Caco-2 (cell line): Measurements from ENCODE around the gene WDR72. TPM values are rescaled to one million over a fixed set of nuclear protein-coding genes. Genes with fewer than 3 reads are reported as not detected.

Experiments
- BruUV-seq: library from RNA; stranded (reverse); fragments of 400-500 nt; replicated peaks from 2 replicates; lab custom pipeline; 2021; lab: Mats Ljungman, UMichigan
- CTCF ChIA-PET: fragments of 300-600 bp; sonication (Branson Sonifier 250); formaldehyde crosslinking; loops from one replicate; lab custom pipeline; 2022; ENCODE audit warnings: antibody characterized with exemption; lab: Charles Lee
- POLR2A ChIA-PET: fragments of 300-600 bp; sonication (Branson Sonifier 250); formaldehyde crosslinking; loops from one replicate; lab custom pipeline; 2022; ENCODE audit warnings: antibody characterized with exemption; lab: Charles Lee
- DNase-seq, 2 experiments: peaks; one replicate each; pipeline versions ENCODE4 v3.0.0 to v3.0.0-alpha.2; 2020 to 2022
- H3K27me3 ChIP-seq: replicated peaks from 2 replicates; pipeline ENCODE4 v1.6.0; 2011; ENCODE audit warnings: low read length; ENCODE audit not compliant: control insufficient read depth, insufficient read depth
- H3K36me3 ChIP-seq: 2 replicates; pipeline ENCODE4 v1.5.1; 2011; ENCODE audit warnings: low read length; ENCODE audit not compliant: control insufficient read depth, insufficient read depth
- H3K4me1 ChIP-seq: fragments of 250-450 bp; sonication (Bioruptor Pico); 2 replicates; pipeline ENCODE4 v1.5.1; 2020; ENCODE audit warnings: mild to moderate bottlenecking
- H3K4me3 ChIP-seq: 2 replicates; pipeline ENCODE4 v1.5.1; 2011; ENCODE audit warnings: low read depth, mild to moderate bottlenecking, control low read depth, low read length
- H3K9me3 ChIP-seq: fragments of 250-450 bp; sonication (Bioruptor Pico); 2 replicates; pipeline ENCODE4 v1.5.1; 2020; ENCODE audit warnings: mild to moderate bottlenecking, moderate library complexity
- H3K27ac Mint-ChIP-seq: one replicate; pipeline ENCODE4 v1.8.0; 2022; ENCODE audit warnings: mixed read lengths; ENCODE audit not compliant: unreplicated experiment
- H3K27me3 Mint-ChIP-seq: one replicate; pipeline ENCODE4 v1.8.0; 2022; ENCODE audit warnings: mixed read lengths; ENCODE audit not compliant: insufficient read depth, unreplicated experiment
- H3K36me3 Mint-ChIP-seq: one replicate; pipeline ENCODE4 v1.8.0; 2022; ENCODE audit warnings: mild to moderate bottlenecking, mixed read lengths; ENCODE audit not compliant: insufficient read depth, unreplicated experiment
- H3K4me1 Mint-ChIP-seq: one replicate; pipeline ENCODE4 v1.8.0; 2022; ENCODE audit warnings: low read depth, mixed read lengths; ENCODE audit not compliant: unreplicated experiment
- H3K4me3 Mint-ChIP-seq: one replicate; pipeline ENCODE4 v1.8.0; 2022; ENCODE audit warnings: mild to moderate bottlenecking, moderate library complexity, mixed read lengths; ENCODE audit not compliant: unreplicated experiment
- H3K9me3 Mint-ChIP-seq: one replicate; pipeline ENCODE4 v1.8.0; 2022; ENCODE audit warnings: mixed read lengths; ENCODE audit not compliant: unreplicated experiment
- CTCF ChIP-seq, 2 experiments: fragments of 200-600 bp in 1 of 2; IDR thresholded peaks; 1 replicate in 1 of 2; 2 replicates in 1 of 2; pipeline versions ENCODE4 v1.5.1 to v1.8.0; 2011 to 2022; ENCODE audit warnings: antibody characterized with exemption in 1 of 2, control low read depth in 1 of 2, inconsistent platforms in 1 of 2, low read depth in 1 of 2, low read length in 1 of 2, mild to moderate bottlenecking in 1 of 2, moderate library complexity in 1 of 2; ENCODE audit not compliant: insufficient read depth in 1 of 2, severe bottlenecking in 1 of 2, unreplicated experiment in 1 of 2
- intact Hi-C: fragments of 100-400 bp; cut with micrococcal nuclease; formaldehyde crosslinking; loops from one replicate; pipeline ENCODE4 v1.10.0; 2022; ENCODE audit not compliant: unreplicated experiment
- total RNA-seq: library from RNA; stranded (reverse); gene quantifications from 2 replicates; pipeline ENCODE4 v1.2.3, GENCODE V29; 2022

The WDR72 gene
- total RNA-seq, 1 experiment from 2014 or later = 11.2 TPM

GRCh38 chr15:53522991-53523390 is 236.5 kb downstream of the WDR72 start:
- Mint-ChIP-seq H3K27ac (no peak overlapping the region), H3K36me3 (no peaks in the 10 kb centered on the region), H3K27me3 (no peaks in the 10 kb centered on the region), H3K4me3 (no peak overlapping the region), H3K9me3 (no peaks in the 10 kb centered on the region), H3K4me1 (peaks cover 3% of the 10 kb centered on the region)
- Histone ChIP-seq H3K27me3 (no peaks in the 10 kb centered on the region), H3K9me3 (no peaks in the 10 kb centered on the region), H3K4me1 (peaks cover 2% of the 10 kb centered on the region; the same call in 1 of the 2 replicates), H3K36me3 (no peaks in the 10 kb centered on the region), H3K4me3 (no peak overlapping the region)
- ChIA-PET POLR2A (no interaction called here), CTCF (interaction anchor here (0.7 kb wide), 1 partner anchor 36 kb away, joined by 4 read pairs; no protein-coding TSS in a partner anchor)
- no TSS peak for BruUV-seq
- intact Hi-C loops = no loop called here
- no peak for DNase-seq
- no peak for TF ChIP-seq CTCF (IDR thresholded peaks at IDR 0.05; ENCODE audit: insufficient read depth in 1 of 2, low read depth in 1 of 2, low read length in 1 of 2, severe bottlenecking in 1 of 2, unreplicated experiment in 1 of 2)

- H3K27me3 Mint-ChIP-seq = no peaks in the 10 kb centered on the region
- no peaks in the 10 kb centered on the region for H3K4me1 Mint-ChIP-seq
- ChIA-PET CTCF (no interaction called here), POLR2A (no interaction called here)
- no peaks in the 10 kb centered on the region for H3K36me3 Mint-ChIP-seq
- H3K36me3 ChIP-seq = no peaks in the 10 kb centered on the region
- BruUV-seq = no TSS peak
- no peaks in the 10 kb centered on the region for H3K4me1 ChIP-seq
- H3K27me3 ChIP-seq = no peaks in the 10 kb centered on the region
- intact Hi-C loops = no loop called here
- no peak overlapping the region for H3K4me3 ChIP-seq
- no peaks in the 10 kb centered on the region for H3K9me3 ChIP-seq
- no peak for DNase-seq
- no peak overlapping the region for H3K4me3 Mint-ChIP-seq
- H3K9me3 Mint-ChIP-seq = no peaks in the 10 kb centered on the region
- no peak for TF ChIP-seq CTCF (IDR thresholded peaks at IDR 0.05; ENCODE audit: insufficient read depth in 1 of 2, low read depth in 1 of 2, low read length in 1 of 2, severe bottlenecking in 1 of 2, unreplicated experiment in 1 of 2)
- H3K27ac Mint-ChIP-seq = no peak overlapping the region
Observed at GRCh38 chr15:53520996-53521395, 238.5 kb downstream of the WDR72 start.

GRCh38 chr15:53513431-53513830 is 246.0 kb downstream of the WDR72 start:
- no peak for TF ChIP-seq CTCF (IDR thresholded peaks at IDR 0.05; ENCODE audit: insufficient read depth in 1 of 2, low read depth in 1 of 2, low read length in 1 of 2, severe bottlenecking in 1 of 2, unreplicated experiment in 1 of 2)
- intact Hi-C loops = loop anchor here (10.0 kb wide), 2 partner anchors 201 to 209 kb away; no protein-coding TSS in a partner anchor

More at GRCh38 chr15:53513431-53513830, 246.0 kb downstream of the WDR72 start:
- H3K4me1 Mint-ChIP-seq = no peaks in the 10 kb centered on the region
- H3K9me3 ChIP-seq = no peaks in the 10 kb centered on the region
- H3K27ac Mint-ChIP-seq = no peak overlapping the region
- no peak for DNase-seq
- H3K36me3 Mint-ChIP-seq = no peaks in the 10 kb centered on the region
- no peak overlapping the region for H3K4me3 ChIP-seq
- POLR2A ChIA-PET = no interaction called here
- no peaks in the 10 kb centered on the region for H3K4me1 ChIP-seq
- H3K9me3 Mint-ChIP-seq = no peaks in the 10 kb centered on the region
- H3K36me3 ChIP-seq = no peaks in the 10 kb centered on the region
- BruUV-seq = no TSS peak
- no peak overlapping the region for H3K4me3 Mint-ChIP-seq
- CTCF ChIA-PET = no interaction called here
- no peaks in the 10 kb centered on the region for H3K27me3 Mint-ChIP-seq
- H3K27me3 ChIP-seq = no peaks in the 10 kb centered on the region
